ENCODE results near the gene ARMC12.

Gene ARMC12

DNA sequence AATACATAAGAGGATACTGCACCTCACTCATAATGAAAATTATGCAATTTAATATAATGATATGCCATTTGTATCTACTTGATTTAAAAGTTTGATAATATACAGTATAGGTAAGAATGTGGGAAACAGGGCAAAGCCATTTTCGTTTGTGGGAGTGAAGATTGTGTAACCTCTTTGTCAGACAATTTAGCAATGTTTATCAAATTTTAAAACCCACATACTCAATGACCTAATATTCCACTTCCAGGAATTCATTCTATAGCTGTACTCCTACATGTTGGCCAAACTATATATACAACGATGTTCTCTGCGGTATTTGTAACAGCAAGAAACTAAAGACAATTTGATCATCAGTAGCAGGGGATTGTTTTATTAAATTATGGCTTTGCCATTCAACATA is 30.4 kb upstream of the ARMC12 start:
- Histone ChIP-seq H3K9ac (ENCODE audit: low read length) (no peak overlapping the region), H3K4me1 (ENCODE audit: control insufficient read depth, insufficient read depth, low read length) (no peaks in the 10 kb centered on the region), H3K9me3 (ENCODE audit: control insufficient read depth, low read length) (peaks cover 8% of the 10 kb centered on the region), H3K27me3 (replicated peaks; ENCODE audit: control insufficient read depth, insufficient read depth, low read length) (no peaks in the 10 kb centered on the region), H3K36me3 (ENCODE audit: control insufficient read depth, insufficient read depth, low read length, severe bottlenecking) (no peaks in the 10 kb centered on the region), H3K4me3 (ENCODE audit: low read length) (no peak overlapping the region)
- DNase-seq (ENCODE audit: low read depth), result peak; percentile 39

DNA sequence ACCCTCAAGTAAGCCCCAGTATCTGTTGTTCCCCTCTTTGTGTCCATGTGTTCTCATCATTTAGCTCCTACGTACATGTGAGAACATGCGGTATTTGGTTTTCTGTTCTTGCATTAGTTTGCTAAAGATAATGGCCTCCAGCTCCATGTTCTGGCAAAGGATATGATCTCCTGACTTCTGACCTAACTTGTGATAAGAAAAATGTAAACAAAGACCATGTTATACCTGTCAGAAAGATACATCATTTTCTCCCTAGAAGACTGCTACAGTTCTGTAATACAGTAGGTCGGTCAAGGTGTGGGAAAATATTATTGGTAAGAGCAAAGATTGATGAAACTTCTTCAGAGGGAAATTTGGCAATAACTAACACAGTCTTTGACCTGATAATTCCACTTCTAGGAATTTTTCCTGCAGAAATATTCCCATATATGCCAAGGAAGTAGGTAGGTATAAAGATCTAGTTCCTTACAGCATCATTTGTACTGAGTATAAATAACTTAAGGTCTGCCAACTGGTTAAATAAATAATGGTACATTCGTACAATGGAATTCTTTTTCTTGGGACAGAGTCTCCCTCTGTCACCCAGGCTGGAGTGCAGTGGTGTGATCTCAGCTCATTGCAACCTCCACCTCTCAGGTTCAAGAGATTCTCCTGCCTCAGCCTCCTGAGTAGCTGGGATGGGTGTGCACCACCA is 29.0 kb upstream of the ARMC12 start:
- H3K4me1 ChIP-seq (ENCODE audit: control insufficient read depth, insufficient read depth, low read length), result no peaks in the 10 kb centered on the region
- no peak for DNase-seq (ENCODE audit: low read depth)
- H3K9me3 ChIP-seq (ENCODE audit: control insufficient read depth, low read length), result peaks cover 8% of the 10 kb centered on the region
- no peak overlapping the region for H3K9ac ChIP-seq (ENCODE audit: low read length)
- no peaks in the 10 kb centered on the region for H3K36me3 ChIP-seq (ENCODE audit: control insufficient read depth, insufficient read depth, low read length, severe bottlenecking)
- no peak overlapping the region for H3K4me3 ChIP-seq (ENCODE audit: low read length)
- no peaks in the 10 kb centered on the region for H3K27me3 ChIP-seq (replicated peaks; ENCODE audit: control insufficient read depth, insufficient read depth, low read length)

DNA sequence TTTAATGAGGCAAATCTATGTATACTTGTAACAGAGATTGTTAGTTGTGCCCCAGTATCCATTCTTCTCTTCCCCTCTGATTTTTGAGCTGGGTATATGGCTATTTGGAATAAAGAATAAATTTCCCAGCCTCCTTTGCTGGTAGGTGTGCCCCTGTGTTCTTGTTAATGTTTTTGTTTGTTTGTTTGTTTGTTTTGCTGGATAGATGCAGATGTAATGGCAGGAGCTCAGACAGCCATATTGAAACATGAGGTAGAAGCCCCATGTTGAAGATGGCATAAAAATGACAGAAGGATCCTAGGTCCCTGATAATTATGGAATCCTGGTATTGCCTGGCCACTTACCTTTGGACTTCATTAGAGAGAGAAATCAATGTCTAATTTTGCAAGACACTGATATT is 28.2 kb upstream of the ARMC12 start:
- no peak for DNase-seq (ENCODE audit: low read depth)

GRCh38 chr6:35710241-35710847 is 26.5 kb upstream of the ARMC12 start:
- no peaks in the 10 kb centered on the region for H3K27me3 ChIP-seq (replicated peaks; ENCODE audit: control insufficient read depth, insufficient read depth, low read length)
- H3K4me1 ChIP-seq (ENCODE audit: control insufficient read depth, insufficient read depth, low read length), result no peaks in the 10 kb centered on the region
- H3K9me3 ChIP-seq (ENCODE audit: control insufficient read depth, low read length), result peaks cover 3% of the 10 kb centered on the region
- H3K9ac ChIP-seq (ENCODE audit: low read length), result no peak overlapping the region
- DNase-seq (ENCODE audit: low read depth), result no peak
- no peaks in the 10 kb centered on the region for H3K36me3 ChIP-seq (ENCODE audit: control insufficient read depth, insufficient read depth, low read length, severe bottlenecking)
- no peak overlapping the region for H3K4me3 ChIP-seq (ENCODE audit: low read length)

More for the DNA sequence above, 28.2 kb upstream of the ARMC12 start:
- Histone ChIP-seq H3K27me3 (replicated peaks; ENCODE audit: control insufficient read depth, insufficient read depth, low read length) (no peaks in the 10 kb centered on the region), H3K4me3 (ENCODE audit: low read length) (no peak overlapping the region), H3K9me3 (ENCODE audit: control insufficient read depth, low read length) (peaks cover 6% of the 10 kb centered on the region), H3K36me3 (ENCODE audit: control insufficient read depth, insufficient read depth, low read length, severe bottlenecking) (no peaks in the 10 kb centered on the region), H3K4me1 (ENCODE audit: control insufficient read depth, insufficient read depth, low read length) (no peaks in the 10 kb centered on the region), H3K9ac (ENCODE audit: low read length) (no peak overlapping the region)

GRCh38 chr6:35711731-35712130 is 25.1 kb upstream of the ARMC12 start:
- no peak for DNase-seq (ENCODE audit: low read depth)
- Histone ChIP-seq H3K9ac (ENCODE audit: low read length) (no peak overlapping the region), H3K4me3 (ENCODE audit: low read length) (no peak overlapping the region), H3K36me3 (ENCODE audit: control insufficient read depth, insufficient read depth, low read length, severe bottlenecking) (no peaks in the 10 kb centered on the region), H3K4me1 (ENCODE audit: control insufficient read depth, insufficient read depth, low read length) (no peaks in the 10 kb centered on the region), H3K9me3 (ENCODE audit: control insufficient read depth, low read length) (peaks cover 3% of the 10 kb centered on the region), H3K27me3 (replicated peaks; ENCODE audit: control insufficient read depth, insufficient read depth, low read length) (peaks cover 10% of the 10 kb centered on the region)

DNA sequence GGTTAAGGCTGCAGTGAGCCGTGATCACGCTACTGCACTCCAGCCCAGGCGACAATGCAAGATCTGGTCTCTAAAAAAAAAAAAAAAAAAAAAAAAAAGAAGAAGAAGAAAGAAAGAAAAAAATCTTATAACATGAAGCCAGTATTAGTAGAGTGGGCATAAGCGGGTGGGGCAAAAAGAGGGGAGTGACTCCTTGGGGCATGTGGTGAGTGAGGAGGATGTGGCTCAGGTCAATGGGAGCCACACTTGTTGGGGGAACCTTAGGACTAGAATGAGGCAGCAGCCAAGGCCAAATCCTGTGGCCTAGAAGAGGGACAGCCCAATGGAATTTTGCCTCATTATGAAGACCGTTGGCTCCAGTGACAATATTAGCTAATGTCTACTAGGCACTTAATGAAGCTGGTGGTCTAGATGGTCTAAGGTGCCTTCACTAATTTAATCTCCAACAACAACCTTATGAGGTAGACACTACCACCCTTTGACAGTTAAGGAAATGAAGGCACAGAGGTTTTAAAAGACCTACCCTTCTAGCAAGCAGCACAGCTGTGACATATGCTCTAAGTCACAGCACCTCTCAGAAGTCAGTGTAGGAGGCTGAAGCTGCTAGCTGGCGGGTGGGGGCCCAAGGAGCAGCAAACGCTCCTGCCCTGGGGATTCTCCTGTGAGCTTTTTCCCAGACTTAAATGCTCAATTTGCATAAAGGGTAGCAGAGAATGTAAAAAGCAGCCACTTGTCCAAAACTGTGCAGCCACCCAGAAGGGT is 23.6 kb upstream of the ARMC12 start:
- Histone ChIP-seq H3K4me3 (ENCODE audit: low read length) (no peak overlapping the region), H3K9ac (ENCODE audit: low read length) (no peak overlapping the region), H3K9me3 (ENCODE audit: control insufficient read depth, low read length) (peaks cover 3% of the 10 kb centered on the region), H3K27me3 (replicated peaks; ENCODE audit: control insufficient read depth, insufficient read depth, low read length) (peaks cover 13% of the 10 kb centered on the region), H3K4me1 (ENCODE audit: control insufficient read depth, insufficient read depth, low read length) (no peaks in the 10 kb centered on the region), H3K36me3 (ENCODE audit: control insufficient read depth, insufficient read depth, low read length, severe bottlenecking) (no peaks in the 10 kb centered on the region)
- no peak for DNase-seq (ENCODE audit: low read depth)

DNA sequence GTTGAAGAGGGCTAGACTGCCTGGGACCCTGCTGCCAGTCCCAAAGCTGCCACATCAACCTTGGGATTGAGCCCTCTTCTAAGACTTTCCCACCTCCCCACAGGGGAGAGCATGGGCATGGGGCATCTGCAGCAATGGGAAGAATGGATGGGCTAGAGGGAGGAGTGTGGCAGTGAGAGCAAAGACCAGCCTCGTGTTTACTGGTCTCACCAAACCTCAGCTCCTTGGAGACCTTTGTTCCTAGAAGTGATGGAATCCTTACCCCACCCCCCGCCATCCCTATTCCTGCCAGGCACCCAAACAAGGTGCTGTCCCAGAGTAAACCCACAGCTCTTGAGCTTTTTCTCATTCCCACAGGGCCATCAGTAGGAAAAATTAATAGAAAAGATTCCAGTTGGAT is 20.0 kb upstream of the ARMC12 start:
- Histone ChIP-seq H3K4me1 (ENCODE audit: control insufficient read depth, insufficient read depth, low read length) (peaks cover 13% of the 10 kb centered on the region), H3K4me3 (ENCODE audit: low read length) (no peak overlapping the region), H3K9me3 (ENCODE audit: control insufficient read depth, low read length) (no peaks in the 10 kb centered on the region), H3K9ac (ENCODE audit: low read length) (no peak overlapping the region), H3K36me3 (ENCODE audit: control insufficient read depth, insufficient read depth, low read length, severe bottlenecking) (no peaks in the 10 kb centered on the region), H3K27me3 (replicated peaks; ENCODE audit: control insufficient read depth, insufficient read depth, low read length) (peaks cover 13% of the 10 kb centered on the region)
- DNase-seq (ENCODE audit: low read depth), result no peak

DNA sequence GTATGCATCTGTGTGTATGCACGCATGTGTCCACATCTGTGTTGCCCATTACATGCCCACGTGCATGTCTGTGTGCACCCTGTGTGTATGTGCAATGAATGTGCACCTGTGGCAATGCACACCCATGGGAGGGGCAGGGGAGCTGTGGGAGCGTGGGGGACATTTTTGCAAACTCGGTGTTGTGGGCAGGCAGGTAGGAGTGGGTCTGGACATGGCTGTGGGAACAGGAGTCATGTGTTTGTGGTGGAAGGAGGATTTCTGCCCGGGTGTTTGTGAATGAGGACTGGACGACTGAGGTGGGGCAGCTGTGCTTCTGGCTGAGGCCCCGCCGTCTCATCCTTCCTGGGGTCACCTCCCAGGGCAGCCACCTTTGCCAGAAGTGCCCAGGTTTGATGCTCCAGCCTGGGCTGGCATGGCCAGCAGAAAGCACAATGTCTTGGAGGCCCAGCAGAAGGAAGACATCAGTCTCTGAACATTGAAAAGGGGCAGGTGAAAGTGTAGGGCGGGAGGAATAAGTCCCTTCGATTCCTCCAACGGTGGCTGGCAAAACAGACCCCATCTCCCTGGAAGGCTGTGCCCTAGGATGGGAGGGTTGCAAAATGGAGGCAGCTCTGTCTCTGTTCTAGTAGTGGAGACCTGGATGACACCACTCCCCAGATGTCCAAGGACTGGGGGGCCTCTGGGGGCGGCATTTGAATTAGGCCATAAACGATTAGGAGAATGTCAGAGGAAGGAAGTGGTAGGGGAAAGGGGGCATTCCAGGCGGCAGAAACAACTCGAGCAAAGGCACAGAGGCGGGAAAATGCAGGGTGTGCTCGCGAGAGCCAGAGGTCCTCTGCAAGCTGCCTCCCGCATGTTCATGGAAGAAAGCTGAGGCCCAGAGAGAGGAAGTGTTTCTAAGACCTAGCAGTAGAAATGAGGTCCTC is 19.1 kb upstream of the ARMC12 start:
- no peak overlapping the region for H3K4me3 ChIP-seq (ENCODE audit: low read length)
- H3K27me3 ChIP-seq (replicated peaks; ENCODE audit: control insufficient read depth, insufficient read depth, low read length), result peaks cover 13% of the 10 kb centered on the region
- no peak overlapping the region for H3K9ac ChIP-seq (ENCODE audit: low read length)
- no peaks in the 10 kb centered on the region for H3K9me3 ChIP-seq (ENCODE audit: control insufficient read depth, low read length)
- H3K36me3 ChIP-seq (ENCODE audit: control insufficient read depth, insufficient read depth, low read length, severe bottlenecking), result no peaks in the 10 kb centered on the region
- H3K4me1 ChIP-seq (ENCODE audit: control insufficient read depth, insufficient read depth, low read length), result peaks cover 22% of the 10 kb centered on the region
- DNase-seq (ENCODE audit: low read depth), result no peak

DNA sequence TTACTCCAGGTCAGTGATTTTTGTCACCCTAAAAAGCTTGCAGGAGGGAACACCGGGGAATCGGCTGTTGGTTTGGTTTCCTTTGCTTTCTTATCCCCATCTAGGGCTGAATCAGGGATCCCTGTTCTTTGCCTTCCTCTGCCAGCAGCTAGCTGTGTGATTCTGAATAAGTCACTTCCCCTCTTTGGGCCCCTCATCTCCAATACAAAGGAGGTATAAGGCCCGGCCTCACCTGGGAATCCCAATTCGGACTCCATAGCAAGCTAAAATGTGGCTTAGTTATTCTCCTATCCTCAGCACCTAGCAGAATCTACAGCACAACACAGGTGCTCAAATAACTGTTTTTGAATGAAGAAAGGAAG is 18.5 kb upstream of the ARMC12 start:
- no peaks in the 10 kb centered on the region for H3K36me3 ChIP-seq (ENCODE audit: control insufficient read depth, insufficient read depth, low read length, severe bottlenecking)
- H3K9me3 ChIP-seq (ENCODE audit: control insufficient read depth, low read length), result no peaks in the 10 kb centered on the region
- H3K9ac ChIP-seq (ENCODE audit: low read length), result no peak overlapping the region
- no peak for DNase-seq (ENCODE audit: low read depth)
- no peak overlapping the region for H3K4me3 ChIP-seq (ENCODE audit: low read length)
- H3K4me1 ChIP-seq (ENCODE audit: control insufficient read depth, insufficient read depth, low read length), result peaks cover 23% of the 10 kb centered on the region
- peaks cover 13% of the 10 kb centered on the region for H3K27me3 ChIP-seq (replicated peaks; ENCODE audit: control insufficient read depth, insufficient read depth, low read length)

- H3K27me3 ChIP-seq (replicated peaks; ENCODE audit: control insufficient read depth, insufficient read depth, low read length), result peaks cover 13% of the 10 kb centered on the region
- no peaks in the 10 kb centered on the region for H3K9me3 ChIP-seq (ENCODE audit: control insufficient read depth, low read length)
- H3K4me3 ChIP-seq (ENCODE audit: low read length), result no peak overlapping the region
- H3K9ac ChIP-seq (ENCODE audit: low read length), result no peak overlapping the region
- no peaks in the 10 kb centered on the region for H3K36me3 ChIP-seq (ENCODE audit: control insufficient read depth, insufficient read depth, low read length, severe bottlenecking)
- peaks cover 29% of the 10 kb centered on the region for H3K4me1 ChIP-seq (ENCODE audit: control insufficient read depth, insufficient read depth, low read length)
- peak; percentile 52 for DNase-seq (ENCODE audit: low read depth)
These were observed 17.9 kb upstream of the ARMC12 start for GRCh38 chr6:35718911-35719381.

Data from adipocyte (in vitro differentiated cells).